ENCODE results near the gene FDX1.

GRCh38 chr11:110479108-110480101 is 49.7 kb downstream of the FDX1 start:
- TF ChIP-seq GATA2 (IDR thresholded peaks at IDR 0.05; ENCODE audit: low read depth, low read length) (no peak), GATA3 (IDR thresholded peaks at IDR 0.05; ENCODE audit: low read depth, low read length) (no peak)
